ENCODE results near the gene RBMS3. TPM values are rescaled to one million over a fixed set of nuclear protein-coding genes. Genes with fewer than 3 reads are reported as not detected.
"Not testable (repeated sequence)": the region's sequence is repeated elsewhere in the genome, so short reads cannot be mapped to it uniquely, and the experiment has no call there.

The RBMS3 gene
- total RNA-seq, 2 experiments from 2014 or later, result 0.15 to 3.0 TPM

DNA sequence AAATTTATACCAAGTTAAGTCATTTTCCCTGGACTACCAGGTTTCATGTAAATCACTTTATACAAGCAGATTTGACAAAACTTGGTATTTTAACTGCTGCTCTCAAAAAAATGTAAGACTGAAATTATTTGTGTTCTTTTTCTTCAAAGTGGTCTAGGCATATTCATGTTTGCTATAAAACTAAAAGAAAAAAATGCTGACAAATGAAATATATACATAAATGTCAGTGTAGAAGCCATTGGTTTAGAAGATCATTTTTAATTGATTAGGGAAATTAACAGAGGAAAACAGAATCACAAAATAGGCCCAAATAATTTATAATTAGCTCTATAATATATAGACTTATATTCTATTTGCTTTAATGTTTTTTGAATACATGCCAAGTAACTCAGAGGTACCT, 523.2 kb downstream of the RBMS3 start:
- H3K36me3 Mint-ChIP-seq, result no peaks in the 10 kb centered on the region

GRCh38 chr3:29805757-29806156, 524.9 kb downstream of the RBMS3 start:
- Mint-ChIP-seq H3K9me3 (ENCODE audit: low read depth) (no peaks in the 10 kb centered on the region), H3K4me3 (no peak overlapping the region), H3K36me3 (no peaks in the 10 kb centered on the region), H3K27ac (no peak overlapping the region), H3K4me1 (no peaks in the 10 kb centered on the region), H3K27me3 (no peaks in the 10 kb centered on the region)
- CTCF ChIA-PET, result no interaction called here
- ATAC-seq (no peak), DNase-seq (no peak)

More for the DNA sequence above, 523.2 kb downstream of the RBMS3 start:
- Mint-ChIP-seq H3K4me1 (no peaks in the 10 kb centered on the region), H3K9me3 (ENCODE audit: low read depth) (no peaks in the 10 kb centered on the region), H3K4me3 (no peak overlapping the region), H3K27me3 (no peaks in the 10 kb centered on the region), H3K27ac (no peak overlapping the region)
- CTCF ChIA-PET, result no interaction called here
- DNase-seq (no peak), ATAC-seq (no peak)

DNA sequence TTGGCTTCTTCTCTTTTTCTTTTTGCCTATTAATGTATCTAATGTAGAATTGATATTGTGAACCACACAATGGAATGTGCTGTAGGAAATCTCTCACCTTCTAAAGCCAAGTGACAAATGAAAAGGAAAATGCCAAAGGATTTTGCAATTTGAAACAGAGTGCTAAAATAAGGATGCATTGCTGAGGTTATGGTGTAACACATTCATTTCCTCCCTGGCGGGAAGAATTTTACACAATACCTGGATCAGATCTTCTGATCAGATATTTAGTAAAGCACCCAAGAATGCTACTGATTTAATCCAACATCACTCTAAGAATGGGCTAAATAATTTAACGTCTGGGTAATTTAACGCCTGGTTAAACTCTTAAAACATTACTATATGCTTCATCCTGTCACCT, 527.5 kb downstream of the RBMS3 start:
- H3K27me3 Mint-ChIP-seq; H3K9me3 Mint-ChIP-seq (ENCODE audit: low read depth); H3K36me3 Mint-ChIP-seq; CTCF ChIA-PET; H3K4me3 Mint-ChIP-seq; DNase-seq; ATAC-seq; H3K27ac Mint-ChIP-seq; H3K4me1 Mint-ChIP-seq: not testable (repeated sequence)

GRCh38 chr3:29822071-29822470, 541.2 kb downstream of the RBMS3 start:
- CTCF ChIA-PET, result no interaction called here
- H3K27ac Mint-ChIP-seq, result no peak overlapping the region
- ATAC-seq (no peak), DNase-seq (no peak)
- no peak overlapping the region for H3K4me3 Mint-ChIP-seq
- no peaks in the 10 kb centered on the region for H3K27me3 Mint-ChIP-seq
- H3K4me1 Mint-ChIP-seq, result no peaks in the 10 kb centered on the region
- no peaks in the 10 kb centered on the region for H3K36me3 Mint-ChIP-seq
- no peaks in the 10 kb centered on the region for H3K9me3 Mint-ChIP-seq (ENCODE audit: low read depth)

DNA sequence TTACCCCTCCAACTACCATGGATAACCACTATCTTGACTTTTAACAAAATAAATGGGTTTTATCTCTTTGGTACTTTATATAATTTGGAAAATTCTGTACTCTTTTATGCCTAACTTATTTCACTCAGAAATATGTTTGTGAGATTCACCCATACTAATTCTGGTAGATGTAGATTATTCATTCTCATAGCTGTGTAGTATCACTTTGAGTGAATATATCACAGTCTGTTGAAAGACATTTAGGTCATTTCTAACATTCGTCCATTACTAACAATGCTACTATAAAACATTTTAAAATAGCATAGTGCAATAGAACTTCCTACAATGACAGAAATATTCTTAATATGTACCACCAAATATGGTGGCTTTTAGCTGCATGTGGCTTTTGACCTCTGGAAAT, 542.4 kb downstream of the RBMS3 start:
- Mint-ChIP-seq H3K4me1 (no peaks in the 10 kb centered on the region), H3K9me3 (ENCODE audit: low read depth) (no peaks in the 10 kb centered on the region), H3K27me3 (no peaks in the 10 kb centered on the region), H3K36me3 (no peaks in the 10 kb centered on the region), H3K4me3 (no peak overlapping the region), H3K27ac (no peak overlapping the region)
- CTCF ChIA-PET, result no interaction called here
- ATAC-seq, result no peak
- DNase-seq, result no peak

DNA sequence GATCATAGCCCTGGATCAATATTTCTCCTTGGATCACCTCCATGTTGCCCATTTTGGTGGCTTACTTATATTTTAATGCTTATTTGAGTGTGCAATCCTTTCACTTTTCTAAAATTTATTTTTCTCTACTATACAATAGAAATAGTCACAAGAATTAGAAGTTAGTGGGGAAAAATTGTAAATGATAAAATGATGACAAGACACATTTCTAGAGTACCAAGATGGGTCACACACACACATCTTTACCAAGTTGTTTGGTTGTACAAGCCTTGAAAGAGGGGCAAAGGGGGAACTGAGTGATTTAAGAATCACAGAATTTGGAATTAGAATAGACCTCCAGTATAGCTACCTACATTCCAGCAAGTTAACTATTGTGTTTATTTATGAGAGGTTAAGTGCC, 545.8 kb downstream of the RBMS3 start:
- DNase-seq (no peak), ATAC-seq (no peak)
- H3K4me1 Mint-ChIP-seq, result no peaks in the 10 kb centered on the region
- H3K27ac Mint-ChIP-seq, result no peak overlapping the region
- no peak overlapping the region for H3K4me3 Mint-ChIP-seq
- no peaks in the 10 kb centered on the region for H3K9me3 Mint-ChIP-seq (ENCODE audit: low read depth)
- CTCF ChIA-PET, result no interaction called here
- no peaks in the 10 kb centered on the region for H3K27me3 Mint-ChIP-seq
- H3K36me3 Mint-ChIP-seq, result no peaks in the 10 kb centered on the region

GRCh38 chr3:29827756-29828155, 546.9 kb downstream of the RBMS3 start:
- ATAC-seq, result no peak
- no peaks in the 10 kb centered on the region for H3K27me3 Mint-ChIP-seq
- DNase-seq, result no peak

GRCh38 chr3:29829340-29829739, 548.5 kb downstream of the RBMS3 start:
- CTCF ChIA-PET, result no interaction called here
- no peaks in the 10 kb centered on the region for H3K27me3 Mint-ChIP-seq
- H3K9me3 Mint-ChIP-seq (ENCODE audit: low read depth), result no peaks in the 10 kb centered on the region
- no peak overlapping the region for H3K4me3 Mint-ChIP-seq
- H3K36me3 Mint-ChIP-seq, result no peaks in the 10 kb centered on the region
- H3K27ac Mint-ChIP-seq, result no peak overlapping the region
- no peaks in the 10 kb centered on the region for H3K4me1 Mint-ChIP-seq
- no peak for ATAC-seq
- DNase-seq, result no peak

More at GRCh38 chr3:29827756-29828155, 546.9 kb downstream of the RBMS3 start:
- Mint-ChIP-seq H3K4me3 (no peak overlapping the region), H3K36me3 (no peaks in the 10 kb centered on the region), H3K27ac (no peak overlapping the region), H3K9me3 (ENCODE audit: low read depth) (no peaks in the 10 kb centered on the region), H3K4me1 (no peaks in the 10 kb centered on the region)
- CTCF ChIA-PET, result no interaction called here

DNA sequence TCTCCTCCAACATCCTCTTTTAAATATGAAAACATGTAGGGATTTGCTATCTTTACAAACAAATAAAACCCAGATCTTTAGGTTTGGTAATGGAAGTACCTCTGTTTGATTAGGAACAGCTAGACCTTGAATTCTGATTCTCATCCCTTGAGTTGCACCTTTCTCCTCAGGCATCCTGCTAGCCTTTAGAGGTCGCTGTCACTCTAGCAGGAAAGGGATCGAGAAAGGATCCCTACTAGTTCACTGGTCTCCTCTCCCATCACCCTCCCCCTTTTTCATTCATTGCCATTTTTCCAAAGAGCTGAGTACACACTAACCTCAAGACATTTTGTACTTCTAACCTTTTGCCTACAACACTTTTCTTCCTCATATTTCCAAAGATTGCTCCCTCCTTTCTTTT, 569.8 kb downstream of the RBMS3 start:
- Mint-ChIP-seq H3K27me3 (no peaks in the 10 kb centered on the region), H3K4me1 (no peaks in the 10 kb centered on the region), H3K36me3 (no peaks in the 10 kb centered on the region), H3K27ac (no peak overlapping the region), H3K9me3 (ENCODE audit: low read depth) (no peaks in the 10 kb centered on the region), H3K4me3 (no peak overlapping the region)
- ATAC-seq (no peak), DNase-seq (no peak)
- CTCF ChIA-PET, result no interaction called here

GRCh38 chr3:29852767-29853166, 571.9 kb downstream of the RBMS3 start:
- Mint-ChIP-seq H3K36me3 (no peaks in the 10 kb centered on the region), H3K27ac (no peak overlapping the region), H3K9me3 (ENCODE audit: low read depth) (no peaks in the 10 kb centered on the region), H3K4me1 (no peaks in the 10 kb centered on the region), H3K4me3 (no peak overlapping the region), H3K27me3 (no peaks in the 10 kb centered on the region)
- ATAC-seq, result no peak
- CTCF ChIA-PET, result no interaction called here
- DNase-seq, result no peak

DNA sequence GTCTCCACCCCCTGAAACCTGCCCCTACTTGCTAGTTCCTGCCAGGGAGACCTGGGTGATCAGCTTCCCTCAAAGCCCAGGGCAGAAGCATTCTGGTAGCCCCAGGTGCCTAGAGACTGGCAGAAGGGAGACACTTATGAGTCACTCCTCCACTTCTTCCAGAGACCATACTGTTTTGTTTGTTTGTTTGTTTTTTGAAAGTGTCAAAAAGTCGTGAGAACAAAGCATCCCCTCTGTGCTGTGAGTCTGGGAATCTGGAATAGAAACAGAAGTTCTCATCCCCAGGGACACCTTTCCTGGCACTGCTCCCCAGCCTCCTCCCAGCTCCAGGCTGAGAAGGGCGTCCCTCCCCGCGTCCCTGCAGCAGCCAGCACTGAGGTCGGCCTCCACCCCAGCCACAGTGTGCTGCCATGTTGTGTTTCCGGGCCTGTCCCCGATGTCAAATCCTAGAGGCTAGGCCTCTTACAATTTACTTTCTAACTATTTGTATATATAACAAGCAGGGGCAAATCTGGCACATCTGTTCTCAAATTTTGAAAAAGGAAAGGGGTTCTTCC, 573.0 kb downstream of the RBMS3 start:
- Mint-ChIP-seq H3K27ac (no peak overlapping the region), H3K36me3 (no peaks in the 10 kb centered on the region), H3K4me3 (no peak overlapping the region), H3K27me3 (no peaks in the 10 kb centered on the region), H3K4me1 (no peaks in the 10 kb centered on the region), H3K9me3 (ENCODE audit: low read depth) (no peaks in the 10 kb centered on the region)
- CTCF ChIA-PET, result no interaction called here
- no peak for ATAC-seq
- no peak for DNase-seq

GRCh38 chr3:29854821-29855220, 574.0 kb downstream of the RBMS3 start:
- ATAC-seq (no peak), DNase-seq (no peak)
- no peaks in the 10 kb centered on the region for H3K36me3 Mint-ChIP-seq
- H3K27me3 Mint-ChIP-seq, result no peaks in the 10 kb centered on the region
- no peak overlapping the region for H3K4me3 Mint-ChIP-seq
- H3K9me3 Mint-ChIP-seq (ENCODE audit: low read depth), result no peaks in the 10 kb centered on the region
- no peak overlapping the region for H3K27ac Mint-ChIP-seq
- H3K4me1 Mint-ChIP-seq, result no peaks in the 10 kb centered on the region
- CTCF ChIA-PET, result no interaction called here

DNA sequence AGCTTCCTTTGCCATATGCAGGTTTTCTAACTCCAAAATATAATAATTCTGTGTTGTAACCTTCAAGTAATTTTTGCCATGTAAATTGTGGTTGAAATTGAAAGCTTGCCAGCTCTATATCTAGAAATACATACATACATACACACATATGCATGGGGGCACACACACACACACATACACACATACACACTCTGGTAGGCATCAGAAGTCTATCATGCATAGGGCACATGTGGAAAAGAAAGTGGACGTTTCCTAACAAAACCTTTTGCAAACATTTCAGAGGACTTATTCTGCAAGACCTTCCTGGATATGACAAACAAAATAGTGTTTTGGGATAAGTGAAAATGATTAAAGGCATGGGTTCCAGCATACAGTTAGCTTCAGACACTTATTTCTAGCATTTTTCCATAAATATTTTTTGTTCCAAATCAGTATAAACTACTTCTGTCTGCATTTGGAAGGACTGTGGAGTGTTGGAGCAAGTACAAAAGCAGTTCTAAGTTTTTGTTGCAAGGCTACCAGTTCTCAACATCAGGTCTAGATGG, 578.9 kb downstream of the RBMS3 start:
- Mint-ChIP-seq H3K36me3 (no peaks in the 10 kb centered on the region), H3K4me1 (no peaks in the 10 kb centered on the region), H3K4me3 (no peak overlapping the region), H3K27me3 (no peaks in the 10 kb centered on the region), H3K9me3 (ENCODE audit: low read depth) (no peaks in the 10 kb centered on the region), H3K27ac (no peak overlapping the region)
- CTCF ChIA-PET, result no interaction called here
- no peak for ATAC-seq
- no peak for DNase-seq

DNA sequence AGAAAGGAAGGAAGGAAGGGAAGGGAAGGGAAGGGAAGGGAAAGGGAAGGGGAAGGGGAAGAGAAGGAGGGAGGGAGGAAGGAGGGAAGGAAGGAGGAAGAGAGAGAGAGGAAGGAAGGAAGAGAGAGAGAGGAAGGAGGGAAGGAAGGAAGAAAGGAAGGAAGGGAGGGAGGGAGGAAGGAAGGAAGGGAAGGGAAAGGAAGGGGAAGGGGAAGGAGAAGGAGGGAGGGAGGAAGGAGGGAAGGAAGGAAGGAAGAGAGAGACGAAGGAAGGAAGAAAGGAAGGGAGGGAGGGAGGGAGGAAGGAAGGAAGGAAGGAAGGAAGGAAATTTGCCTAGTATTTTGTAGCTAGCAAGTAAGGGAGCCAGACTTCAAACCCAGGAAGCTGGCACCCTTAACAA, 583.9 kb downstream of the RBMS3 start:
- DNase-seq, result no peak
- H3K9me3 Mint-ChIP-seq (ENCODE audit: low read depth), result no peaks in the 10 kb centered on the region
- H3K4me3 Mint-ChIP-seq, result no peak overlapping the region
- no peaks in the 10 kb centered on the region for H3K4me1 Mint-ChIP-seq
- no peak overlapping the region for H3K27ac Mint-ChIP-seq
- CTCF ChIA-PET, result no interaction called here
- no peaks in the 10 kb centered on the region for H3K36me3 Mint-ChIP-seq
- ATAC-seq, result no peak
- no peaks in the 10 kb centered on the region for H3K27me3 Mint-ChIP-seq

GRCh38 chr3:29868543-29869101, 587.8 kb downstream of the RBMS3 start:
- Mint-ChIP-seq H3K27ac (no peak overlapping the region), H3K4me1 (no peaks in the 10 kb centered on the region), H3K9me3 (ENCODE audit: low read depth) (no peaks in the 10 kb centered on the region), H3K4me3 (no peak overlapping the region), H3K27me3 (no peaks in the 10 kb centered on the region), H3K36me3 (no peaks in the 10 kb centered on the region)
- DNase-seq, result no peak
- no peak for ATAC-seq
- CTCF ChIA-PET, result no interaction called here

Data from activated CD8-positive, alpha-beta memory T cell treated with anti-CD3 and anti-CD28 coated beads, Interleukin-2, amount 10 ng/mL, durations not matched to agents 7 days and 5 days (primary cell).